ENCODE data around the gene AFF4.
"Not testable (repeated sequence)": the region's sequence is repeated elsewhere in the genome, so short reads cannot be mapped to it uniquely, and the experiment has no call there.

AFF4 gene

DNA sequence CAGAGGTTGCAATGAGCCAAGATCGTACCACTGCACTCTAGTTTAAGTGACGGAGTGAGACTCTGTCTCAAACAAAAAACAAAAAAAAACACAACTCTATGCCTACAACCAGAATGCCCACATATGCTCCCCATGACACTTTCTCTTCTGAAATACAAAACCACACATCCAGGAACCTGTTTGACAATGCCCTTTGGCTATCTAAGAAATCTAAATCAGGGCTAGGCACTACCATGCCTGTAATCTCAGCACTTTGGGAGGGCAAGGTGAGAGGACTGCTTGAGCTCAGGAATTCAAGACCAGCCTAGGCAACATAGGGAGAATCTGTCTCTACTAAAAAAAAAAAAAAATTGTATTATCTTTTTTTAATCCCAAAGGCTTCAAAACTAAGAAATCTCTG is 10.6 kb downstream of the AFF4 start:
- no peak for DNase-seq

DNA sequence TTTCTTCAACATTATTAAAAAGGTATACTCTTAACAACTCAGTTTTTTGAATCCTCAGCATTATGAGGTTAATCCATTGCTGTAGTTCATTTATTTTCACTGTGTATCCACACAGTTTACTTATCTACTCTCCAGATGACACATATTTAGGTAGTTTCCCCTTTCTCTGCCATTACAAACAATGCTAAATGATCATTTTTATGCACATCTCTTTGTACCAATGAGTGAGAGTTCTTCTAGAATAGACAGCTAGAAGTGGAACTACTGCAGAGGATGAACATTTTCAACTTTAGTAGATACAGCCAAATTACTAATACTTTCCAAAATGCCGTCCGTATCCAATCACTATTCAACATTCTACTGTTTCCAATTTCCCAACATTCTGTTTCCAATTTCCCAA is 11.5 kb downstream of the AFF4 start:
- no peak for DNase-seq

DNA sequence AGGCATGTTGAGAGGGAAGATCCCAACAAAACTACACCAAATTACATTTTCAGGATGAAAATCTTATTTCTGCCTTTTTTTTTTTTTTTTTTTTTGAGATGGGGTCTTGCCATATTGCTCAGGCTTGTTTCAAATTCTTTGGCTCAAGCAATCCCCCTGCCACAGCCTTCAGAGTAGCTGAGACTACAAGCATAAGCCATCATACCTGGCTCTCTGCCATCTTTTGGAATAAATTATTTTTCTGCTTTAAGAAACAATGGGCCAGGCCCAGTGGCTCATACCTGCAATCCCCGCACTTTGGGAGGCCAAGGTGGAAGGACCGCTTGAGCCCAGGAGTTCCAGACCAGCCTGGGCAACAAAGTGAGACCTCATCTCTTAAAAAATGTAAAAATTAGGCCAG is 14.3 kb downstream of the AFF4 start:
- no peak for DNase-seq

DNA sequence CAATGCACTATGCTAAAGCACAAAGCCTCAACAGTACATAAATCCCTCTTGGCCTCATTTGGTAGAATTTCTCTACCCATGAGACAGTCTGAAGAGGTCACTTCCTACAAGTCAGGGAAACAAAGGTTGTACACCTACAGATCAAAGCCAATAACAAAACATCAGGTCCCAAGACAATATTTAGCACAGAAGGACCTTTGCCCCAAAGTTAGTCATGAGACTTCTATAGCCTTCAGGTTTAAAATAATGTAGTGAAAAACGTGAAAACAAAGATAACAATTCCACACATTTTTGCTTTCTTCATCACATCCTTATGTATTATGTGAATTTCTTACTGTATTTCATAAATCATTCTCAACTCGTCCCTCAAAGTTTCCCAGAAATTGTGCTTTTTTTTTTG is 15.8 kb downstream of the AFF4 start:
- DNase-seq = no peak

DNA sequence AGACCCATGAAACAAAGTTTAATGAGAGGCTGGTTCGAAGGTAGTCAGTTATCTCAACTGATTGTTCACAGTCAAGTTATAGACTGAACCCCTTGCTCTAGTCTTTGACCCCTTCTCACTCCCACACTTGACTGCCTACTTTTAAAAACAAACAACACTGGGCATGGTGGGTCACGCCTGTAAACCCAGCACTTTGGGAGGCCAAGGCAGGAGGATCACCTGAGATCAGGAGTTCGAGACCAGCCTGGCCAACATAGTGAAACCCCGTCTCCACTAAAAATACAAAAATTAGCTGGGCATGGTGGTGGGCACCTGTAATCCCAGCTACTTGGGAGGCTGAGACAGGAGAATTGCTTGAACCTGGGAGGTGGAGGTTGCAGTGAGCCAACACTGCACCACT is 18.1 kb downstream of the AFF4 start:
- DNase-seq = not testable (repeated sequence)

DNA sequence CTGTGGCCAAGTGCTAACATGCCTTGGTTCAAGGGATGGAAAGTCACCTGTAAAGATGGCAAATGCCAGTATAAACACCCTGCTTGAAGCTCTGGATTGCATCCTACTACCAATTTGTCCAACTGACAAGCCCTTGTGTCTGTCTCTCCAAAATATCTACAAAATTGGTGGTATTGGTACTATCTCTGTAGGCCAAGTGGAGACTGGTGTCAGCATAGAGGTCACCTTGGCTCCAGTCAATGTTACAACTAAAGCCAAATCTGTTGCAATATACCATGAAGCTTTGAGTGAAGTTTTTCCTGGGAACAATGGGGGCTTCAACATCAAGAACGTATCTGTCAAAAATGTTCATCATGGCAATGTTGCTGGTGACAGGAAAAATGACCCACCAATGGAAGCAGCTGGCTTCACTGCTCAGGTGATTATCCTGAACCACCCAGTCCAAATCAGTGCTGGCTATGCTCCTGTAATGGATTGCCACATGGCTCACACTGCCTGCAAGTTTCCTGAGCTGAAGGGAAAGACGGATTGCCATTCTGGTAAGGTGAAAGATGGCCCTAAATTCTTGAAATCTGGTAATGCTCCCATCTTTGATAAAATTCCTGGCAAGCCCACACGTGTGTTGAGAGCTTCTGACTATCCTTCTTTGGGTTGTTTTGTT is 19.9 kb downstream of the AFF4 start:
- DNase-seq = no peak

DNA sequence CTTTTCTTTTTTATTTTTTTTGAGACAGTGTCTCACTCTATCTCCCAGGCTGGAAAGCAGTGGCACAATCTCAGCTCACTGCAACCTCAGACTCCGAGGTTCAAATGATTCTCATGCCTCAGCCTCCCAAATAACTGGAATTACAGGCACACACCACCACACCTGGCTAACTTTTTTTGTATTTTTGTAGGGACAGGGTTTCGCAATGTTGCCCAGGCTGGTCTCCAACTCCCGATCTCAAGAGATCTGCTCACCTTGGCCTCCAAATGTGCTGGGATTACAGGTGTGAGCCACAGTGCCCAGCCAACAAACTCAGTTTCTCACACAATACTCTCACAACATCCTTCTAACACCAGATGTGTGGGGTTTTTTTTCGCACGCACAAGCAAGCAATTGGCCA is 22.1 kb downstream of the AFF4 start:
- no peak for DNase-seq

DNA sequence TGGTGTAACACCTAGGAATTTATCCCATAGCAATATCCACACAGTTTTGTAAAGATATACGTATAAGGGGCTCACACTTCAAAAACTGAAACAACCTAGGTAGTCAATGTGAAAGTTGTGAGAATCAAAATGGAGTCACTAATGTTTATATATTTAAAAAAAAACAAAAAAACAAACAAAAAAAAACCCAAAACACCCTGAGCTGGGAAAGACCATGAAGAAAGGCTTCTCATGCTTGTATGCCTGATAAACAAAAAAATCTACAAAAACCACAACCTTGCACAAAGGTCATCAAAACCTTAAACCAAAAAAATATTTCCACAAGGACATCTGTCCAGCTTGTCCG is 35.4 kb downstream of the AFF4 start:
- DNase-seq = no peak

DNA sequence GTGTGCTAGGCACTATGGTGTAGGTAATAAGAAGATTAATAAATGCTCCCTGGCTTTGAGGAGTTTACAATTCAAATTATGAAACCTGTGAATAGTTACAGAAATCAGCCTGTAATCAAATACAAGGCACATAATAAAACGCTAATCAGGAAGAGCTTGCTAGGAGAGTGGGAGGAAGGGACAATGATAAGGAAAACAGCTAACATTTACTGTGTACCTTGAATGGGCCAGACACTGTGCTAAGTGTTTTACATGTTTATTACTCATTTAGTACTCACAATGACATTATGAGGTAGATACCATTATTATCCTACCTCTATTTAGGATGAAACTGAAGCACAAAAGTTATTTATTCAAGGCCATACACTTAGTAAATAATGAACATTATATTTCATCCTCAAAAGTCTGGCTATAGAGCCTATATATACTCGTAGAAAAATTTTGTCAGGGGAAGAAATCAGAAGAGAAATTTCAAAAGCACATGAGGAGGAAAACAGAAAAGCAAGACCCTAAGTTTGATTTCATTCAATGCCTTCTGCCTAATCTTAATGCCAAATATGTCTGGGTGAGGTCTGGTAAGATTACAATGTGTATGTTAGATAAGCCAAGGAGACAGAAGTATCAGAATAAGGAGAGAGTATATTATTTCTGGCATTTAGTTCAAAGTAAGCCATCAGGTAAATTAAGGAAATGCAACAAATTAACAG is 35.9 kb downstream of the AFF4 start:
- no peak for DNase-seq

DNA sequence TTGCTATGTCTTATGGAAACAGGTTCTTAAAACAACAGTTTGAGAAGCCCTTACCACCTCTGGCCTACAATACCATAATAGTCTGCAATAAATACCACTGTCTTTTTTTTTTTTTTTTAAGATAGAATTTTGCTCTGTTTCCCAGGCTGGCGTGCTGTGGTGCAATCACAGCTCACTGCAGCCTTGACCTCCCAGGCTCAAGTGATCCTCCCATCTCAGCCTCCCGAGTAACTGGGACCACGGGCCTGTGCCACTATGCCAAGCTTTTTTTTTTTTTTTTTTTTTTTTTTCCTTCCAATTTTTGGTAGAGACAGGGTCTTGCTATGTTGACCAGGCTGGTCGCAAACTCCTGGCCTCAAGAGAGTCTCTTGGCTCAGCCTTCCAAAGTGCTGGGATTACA is 37.0 kb downstream of the AFF4 start:
- no peak for DNase-seq

DNA sequence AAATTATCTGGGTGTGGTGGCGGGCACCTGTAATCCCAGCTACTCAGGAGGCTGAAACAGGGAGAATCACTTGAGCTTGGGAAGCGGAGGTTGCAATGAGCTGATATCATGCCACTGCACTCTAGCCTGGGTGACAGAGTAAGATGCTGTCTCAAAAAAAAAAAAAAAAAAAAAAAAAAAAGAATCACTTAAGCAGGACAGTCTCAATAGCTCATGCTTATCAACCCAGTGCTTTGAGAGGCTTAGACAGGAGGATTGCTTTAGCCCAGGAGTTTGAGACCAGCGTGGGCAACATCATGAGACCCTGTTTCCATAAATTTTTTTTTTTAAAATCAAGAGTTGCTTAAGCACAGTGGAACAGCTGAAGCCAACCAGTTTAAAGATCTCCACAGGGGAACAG is 47.3 kb downstream of the AFF4 start:
- no peak for DNase-seq

DNA sequence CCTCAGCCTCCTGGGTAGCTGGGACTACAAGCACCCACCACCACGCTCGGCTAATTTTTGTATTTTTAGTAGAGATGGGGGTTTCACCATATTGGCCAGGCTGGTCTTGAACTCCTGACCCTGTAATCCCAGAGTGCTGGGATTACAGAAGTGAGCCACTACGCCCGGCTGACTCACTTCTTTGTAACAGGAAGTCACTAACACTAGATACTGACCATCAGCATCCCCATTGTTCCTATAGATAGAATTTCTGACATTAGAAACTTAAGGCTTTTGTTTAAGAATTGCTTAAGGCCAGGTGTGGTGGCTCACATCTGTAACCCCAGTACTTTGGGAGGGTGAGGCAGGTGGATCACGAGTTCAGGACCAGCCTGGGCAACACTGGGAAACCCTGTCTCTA is 47.8 kb downstream of the AFF4 start:
- DNase-seq = no peak

DNA sequence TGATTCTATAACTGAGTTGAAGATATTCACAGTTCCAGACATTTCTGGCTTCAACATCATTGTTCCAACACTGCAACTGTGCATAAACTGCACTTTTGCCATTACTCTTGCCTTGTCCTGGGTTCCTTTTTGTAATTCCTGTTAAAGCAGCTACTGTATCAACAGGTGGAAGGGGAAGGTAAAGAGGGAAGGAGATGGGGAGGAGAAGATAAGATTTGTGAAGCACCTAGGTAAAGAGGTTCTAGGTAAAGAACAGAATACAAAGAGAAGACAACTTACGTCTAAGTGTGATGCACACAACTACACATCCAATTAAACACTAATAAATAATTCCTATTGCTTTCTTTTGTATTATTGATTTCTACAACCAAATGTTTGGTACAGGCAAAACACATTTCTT is 53.7 kb downstream of the AFF4 start:
- DNase-seq = no peak

DNA sequence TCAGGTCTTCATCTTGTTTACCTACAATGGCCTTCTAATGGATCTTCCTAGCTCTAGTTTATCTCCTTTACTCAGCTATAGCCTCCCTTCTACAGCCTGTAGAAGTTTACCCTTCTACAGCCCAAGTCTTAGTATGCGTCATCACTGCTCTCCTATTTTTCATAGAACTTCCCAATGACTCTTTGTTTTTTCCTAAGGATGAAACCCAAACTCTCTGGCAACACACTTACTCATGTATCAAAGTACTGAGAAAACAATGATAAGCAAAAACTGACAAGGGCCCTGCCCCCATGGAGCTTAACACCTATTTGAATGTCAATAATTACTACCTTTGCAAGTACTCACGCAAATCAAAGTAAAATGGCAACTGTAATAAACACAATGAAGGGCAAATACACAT is 56.3 kb downstream of the AFF4 start:
- no peak for DNase-seq

DNA sequence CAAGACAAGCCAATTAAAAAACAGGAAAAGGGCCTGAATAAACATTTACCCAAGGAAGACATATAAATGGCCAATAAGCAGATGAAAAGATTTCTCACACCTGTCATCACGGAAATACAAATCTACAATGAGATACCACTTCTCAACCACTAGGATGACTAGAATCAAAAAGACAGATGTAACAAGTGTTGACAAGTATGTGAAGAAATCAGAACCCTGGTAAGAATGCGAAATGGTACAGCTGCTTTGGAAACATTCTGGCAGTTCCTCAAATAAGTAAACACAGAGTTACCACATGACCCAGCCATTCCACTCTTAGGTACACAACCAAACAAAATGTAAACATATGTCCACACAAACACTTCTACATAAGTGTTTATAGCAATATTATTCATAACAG is 57.5 kb downstream of the AFF4 start:
- DNase-seq = no peak

DNA sequence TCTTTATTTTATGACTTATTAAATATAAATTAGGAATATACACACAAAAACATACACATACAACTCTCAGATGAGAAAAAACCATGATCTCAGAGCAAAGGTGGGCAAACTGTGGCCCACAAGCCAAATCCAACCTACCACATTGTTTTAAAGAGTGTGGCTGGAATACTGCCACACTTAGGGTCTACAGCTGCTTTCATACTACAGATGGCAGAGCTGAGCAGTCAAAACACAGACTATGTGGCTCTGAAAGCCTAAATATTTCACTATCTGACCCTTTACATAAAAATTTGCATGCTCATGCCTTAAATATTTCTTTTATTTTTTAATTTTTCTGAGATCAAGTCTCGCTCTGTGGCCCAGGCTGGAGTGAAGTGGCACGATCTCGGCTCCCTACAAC is 61.7 kb downstream of the AFF4 start:
- DNase-seq = no peak

DNA sequence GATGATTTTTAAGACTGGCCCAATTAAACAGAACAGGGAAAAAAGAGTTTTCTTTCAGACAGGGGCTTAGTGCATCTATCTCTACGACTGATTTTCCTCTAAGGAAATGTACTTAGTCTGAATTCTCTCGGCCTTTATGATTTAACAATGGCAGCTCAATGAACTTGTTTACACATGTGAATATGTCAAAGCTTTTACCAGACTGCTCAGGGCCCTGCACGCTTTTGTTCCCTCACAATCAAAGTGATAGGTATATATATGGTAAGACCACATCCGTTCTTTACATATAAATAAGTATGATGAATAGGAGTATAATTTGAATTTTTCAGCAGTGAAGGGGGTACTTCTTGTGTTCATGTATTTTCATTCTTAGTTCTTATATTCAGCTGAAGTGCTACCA is 62.4 kb downstream of the AFF4 start:
- no peak for DNase-seq

DNA sequence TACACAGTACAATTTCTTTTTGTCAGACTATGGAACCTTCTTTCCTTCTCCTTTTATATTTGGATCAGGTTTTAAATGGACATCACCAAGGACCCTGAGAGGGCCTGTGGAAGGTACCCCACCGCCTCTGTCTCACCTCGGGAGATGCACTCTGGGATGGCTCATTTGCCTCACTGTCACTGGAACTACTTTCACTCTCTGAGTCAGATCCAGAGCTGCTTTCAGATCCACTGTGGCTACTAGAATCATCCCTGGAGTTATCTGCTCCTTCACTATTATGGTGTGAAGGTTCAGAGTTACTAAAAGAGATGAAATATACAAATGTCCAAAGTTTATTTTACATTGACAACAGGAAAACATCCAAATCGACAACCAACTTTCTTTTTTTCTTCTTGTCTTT is 65.3 kb downstream of the AFF4 start:
- no peak for DNase-seq

DNA sequence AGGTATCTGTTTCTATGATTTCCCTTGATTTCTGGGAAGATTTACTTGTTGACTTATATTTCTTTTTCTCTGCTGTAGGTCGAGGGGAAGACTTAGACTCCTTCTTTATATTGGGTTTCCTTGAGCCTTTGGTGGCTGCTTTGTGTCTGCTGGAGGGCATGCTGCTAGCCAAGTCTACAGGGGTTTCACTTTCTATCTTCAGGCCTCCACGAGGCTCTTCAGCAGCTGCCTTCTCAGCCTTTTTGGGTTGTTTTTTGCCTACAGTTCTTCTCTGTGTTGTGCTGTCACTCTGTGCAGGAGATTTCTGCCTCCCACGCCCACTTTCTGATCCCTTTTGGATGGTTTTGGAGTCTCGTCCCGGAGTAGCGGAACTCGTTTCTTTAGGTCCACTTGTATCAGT is 66.7 kb downstream of the AFF4 start:
- no peak for DNase-seq

DNA sequence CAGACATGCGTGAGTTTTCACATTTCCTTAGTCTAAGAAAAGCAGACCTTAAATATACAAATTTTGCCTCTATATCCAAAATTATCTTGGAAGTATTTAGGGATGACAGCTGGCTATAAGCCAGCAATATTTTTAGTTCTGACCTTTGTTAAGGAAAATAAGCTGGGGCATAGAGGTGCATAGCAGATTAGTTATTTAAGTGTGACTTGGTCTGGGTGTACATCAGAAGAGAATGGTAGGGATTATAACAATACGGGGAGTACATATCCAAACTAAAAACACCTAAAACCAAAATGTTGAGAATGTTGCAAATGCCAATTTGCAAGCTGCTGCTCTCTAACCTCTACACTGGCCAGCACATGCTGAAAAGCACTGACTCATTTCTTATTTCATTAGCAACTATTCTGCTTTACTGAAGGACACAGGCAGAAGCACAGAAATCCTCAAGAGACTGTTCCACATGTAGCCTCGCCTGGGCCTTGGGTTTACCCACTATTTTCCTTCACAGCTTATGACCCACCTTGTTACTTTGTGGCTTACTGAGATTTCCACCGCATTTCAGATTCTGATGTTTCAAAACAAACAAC is 67.6 kb downstream of the AFF4 start:
- DNase-seq = no peak

DNA sequence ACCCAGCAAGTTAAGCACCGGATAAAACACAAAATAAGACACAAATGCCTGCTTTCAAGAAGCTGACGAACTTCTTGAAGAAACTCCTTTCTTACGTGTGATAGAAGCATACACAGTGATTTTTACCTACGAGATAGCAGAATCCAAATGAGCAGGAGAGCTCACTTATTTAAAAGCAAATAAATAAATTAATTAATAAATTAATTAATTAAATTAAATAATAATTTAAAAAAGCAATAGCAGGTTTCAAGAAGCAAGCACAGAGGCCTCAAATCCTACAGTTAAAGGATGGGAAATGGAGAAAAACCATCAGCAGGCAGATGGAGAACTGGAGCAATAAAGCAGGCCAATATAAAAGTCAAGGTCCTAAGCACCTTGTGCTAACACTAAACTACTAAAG is 72.6 kb downstream of the AFF4 start:
- no peak for DNase-seq

DNA sequence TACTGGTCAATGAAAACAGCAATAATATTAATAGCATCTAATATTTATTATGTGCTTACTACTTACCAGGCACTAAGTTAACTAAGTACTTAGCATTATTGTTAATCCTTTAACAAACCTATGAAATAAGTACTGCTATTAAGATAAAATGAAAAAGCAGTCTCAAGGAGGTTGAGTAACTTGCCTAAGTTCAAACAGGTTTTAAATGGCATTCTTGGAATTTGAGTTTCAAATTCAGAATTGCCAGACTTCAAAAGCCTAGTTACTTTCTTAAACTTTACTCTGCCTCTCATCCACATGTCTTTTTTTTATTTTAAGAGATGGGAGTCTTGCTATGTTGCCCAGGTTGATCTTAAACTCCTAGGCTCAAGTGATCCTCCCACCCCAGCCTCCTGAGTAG is 73.9 kb downstream of the AFF4 start:
- no peak for DNase-seq

DNA sequence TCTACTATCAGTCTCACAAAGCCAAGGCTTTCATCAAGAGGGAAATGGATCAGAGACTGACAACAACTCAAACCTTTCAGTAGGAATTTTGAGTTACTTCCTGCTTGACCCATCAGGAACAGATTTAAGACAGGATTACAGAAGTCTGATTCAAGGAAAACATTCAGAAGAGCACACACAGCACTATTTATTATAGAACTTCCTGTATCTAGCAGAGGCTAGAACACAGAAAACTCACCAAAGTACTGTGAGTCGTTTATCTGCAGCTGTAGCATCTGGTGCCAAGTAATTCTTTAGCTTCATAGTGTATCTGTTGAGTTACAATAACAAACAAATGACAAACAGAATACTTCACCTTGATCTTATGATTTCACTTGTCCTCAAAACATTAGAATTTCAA is 76.2 kb downstream of the AFF4 start:
- no peak for DNase-seq

DNA sequence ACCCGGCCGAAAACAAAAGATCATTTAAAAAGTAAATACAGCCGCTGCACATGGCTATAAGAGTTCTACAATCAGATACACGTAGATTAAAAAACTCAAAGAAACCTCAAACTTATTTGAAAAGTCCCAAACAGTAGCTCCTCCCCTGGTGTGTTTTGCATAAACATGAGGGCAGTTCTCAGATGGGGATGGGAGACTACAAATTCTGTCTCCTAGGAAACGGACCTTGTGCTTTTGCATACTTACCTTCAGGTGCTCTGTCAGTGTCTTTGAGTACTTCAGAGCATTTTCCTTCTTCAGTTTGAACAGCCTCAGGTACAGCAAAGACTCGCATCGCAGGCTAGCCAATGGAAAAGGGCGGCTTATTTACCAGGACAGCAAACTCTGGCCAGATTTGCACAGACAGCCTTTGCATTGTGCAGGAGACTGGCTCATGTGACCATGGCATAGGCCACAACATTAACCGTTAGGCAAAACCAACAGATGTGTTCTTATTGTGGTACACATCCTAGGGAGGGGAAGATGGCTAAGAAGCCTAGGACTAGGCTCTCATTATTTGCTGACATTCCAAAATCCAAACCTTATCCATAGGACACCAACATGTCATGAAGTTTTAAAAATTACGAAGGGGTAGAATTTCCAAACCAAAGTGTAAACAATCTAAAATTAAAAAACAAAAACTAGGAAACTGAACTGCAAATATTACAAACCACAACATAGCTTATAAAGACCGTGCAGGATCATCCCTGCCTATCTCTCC is 77.2 kb downstream of the AFF4 start:
- no peak for DNase-seq
